ENCODE results near the gene HSD3B7. TPM values are rescaled to one million over a fixed set of nuclear protein-coding genes. Genes with fewer than 3 reads are reported as not detected.

Gene HSD3B7
- total and polyA plus RNA-seq, 2 of the 4 experiments (the other 2 are of a cell fraction): 8.5 to 11.3 TPM

- Histone ChIP-seq H3K18ac (ENCODE audit: low read depth, low read length) (no peak overlapping the region), H4K91ac (ENCODE audit: insufficient read depth, low read depth, low read length) (no peak overlapping the region), H3K27ac (ENCODE audit: insufficient read depth, low read length) (no peak overlapping the region), H2BK20ac (ENCODE audit: low read depth, low read length) (no peak overlapping the region), H3K4me2 (ENCODE audit: low read depth, low read length) (no peak overlapping the region), H4K5ac (ENCODE audit: low read depth, low read length) (no peak overlapping the region), H3K4me3 (ENCODE audit: insufficient read depth, low read depth, low read length) (no peak overlapping the region), H3K9me3 (ENCODE audit: control insufficient read depth, insufficient read depth, low read length) (no peaks in the 10 kb centered on the region), H3K23ac (ENCODE audit: low read depth, low read length) (no peak overlapping the region), H2BK5ac (ENCODE audit: low read depth, low read length, poor library complexity, severe bottlenecking) (no peak overlapping the region), H3K36me3 (ENCODE audit: control insufficient read depth, insufficient read depth, low read length) (no peaks in the 10 kb centered on the region), H2AFZ (replicated peaks; ENCODE audit: low read length, poor library complexity) (no peak overlapping the region), H2AK5ac (ENCODE audit: low read depth, low read length) (no peak overlapping the region), H3K4ac (ENCODE audit: low read depth, low read length) (no peak overlapping the region), H2BK120ac (ENCODE audit: low read depth, low read length) (no peak overlapping the region), H2AK9ac (replicated peaks; ENCODE audit: low read depth, low read length, poor library complexity) (no peak overlapping the region), H2BK15ac (ENCODE audit: low read depth, low read length) (no peak overlapping the region), H3K14ac (replicated peaks; ENCODE audit: low read depth, low read length) (no peak overlapping the region), H3K9me1 (ENCODE audit: insufficient read depth, low read length) (no peaks in the 10 kb centered on the region), H3K4me1 (ENCODE audit: control insufficient read depth, insufficient read depth, low read length) (no peaks in the 10 kb centered on the region), H3K56ac (ENCODE audit: extremely low read depth, insufficient read depth, low read length) (no peak overlapping the region), H3K9ac (ENCODE audit: low read depth, low read length) (no peak overlapping the region), H3K27me3 (ENCODE audit: control insufficient read depth, insufficient read depth, low read length) (no peaks in the 10 kb centered on the region), H4K20me1 (ENCODE audit: insufficient read depth, low read length) (no peaks in the 10 kb centered on the region), H3K79me1 (ENCODE audit: low read depth in 1 of 2, low read length in 2 of 2) (no peaks in the 10 kb centered on the region), H4K8ac (ENCODE audit: low read depth in 2 of 2, low read length in 2 of 2) (no peak overlapping the region)
- ChIA-PET POLR2A (ENCODE audit: unreplicated experiment) (interaction anchor here (0.7 kb wide), 1 partner anchor 160 kb away, joined by 6 read pairs; no protein-coding TSS in a partner anchor), CTCF (no interaction called here)
- no TSS peak for BruUV-seq (replicated peaks)
- dilution Hi-C loops (cut with HindIII; ENCODE audit: low sequenced_read_pairs, unreplicated experiment) (no loop called here), intact Hi-C loops (cut with micrococcal nuclease) (no loop called here), in situ Hi-C loops (cut with MboI; ENCODE audit: low sequenced_read_pairs) (no loop called here)
- 93% methylated on average over 3 of the region's 12 CpGs; no CpG with 5 or more reads in 1 of the 2 experiments for WGBS, 2 experiments (ENCODE audit: extremely low coverage in 2 of 2, insufficient read length in 1 of 2)
- DNase-seq (no peak), ATAC-seq (ENCODE audit: low read depth) (no peak)
- TF ChIP-seq NFE2L2 (IDR thresholded peaks at IDR 0.05; ENCODE audit: low read depth, low read length) (no peak), CTCF (conservative IDR thresholded peaks at IDR 0.05; ENCODE audit: low read depth, low read length) (no peak)
Observed at GRCh38 chr16:31022544-31023251, 37.7 kb downstream of the HSD3B7 start.
